Neural cell (in vitro differentiated cells): ENCODE measurements around the gene SCFD1. TPM values are rescaled to one million over a fixed set of nuclear protein-coding genes. Genes with fewer than 3 reads are reported as not detected.
"Not testable (repeated sequence)": the region's sequence is repeated elsewhere in the genome, so short reads cannot be mapped to it uniquely, and the experiment has no call there.

Experiments
- H2AFZ ChIP-seq: fragments of 200-600, 300-800 bp; sonication (generic), shearing (Covaris generic); 2 replicates; pipeline ENCODE4 v1.6.0; 2014; ENCODE audit warnings: low read depth, mild to moderate bottlenecking, antibody characterized with exemption, low read length, moderate library complexity
- H3F3A ChIP-seq: fragments of 200-600 bp; shearing (Covaris generic); 2 replicates; pipeline ENCODE4 v1.6.1; 2016; ENCODE audit warnings: mild to moderate bottlenecking, moderate library complexity, mixed read lengths, antibody characterized with exemption, low read length; ENCODE audit not compliant: insufficient read depth, poor library complexity, severe bottlenecking
- H3K27ac ChIP-seq: fragments of 200-600, 300-800 bp; sonication (generic), shearing (Covaris generic); 2 replicates; pipeline ENCODE4 v1.5.1; 2014; ENCODE audit warnings: mild to moderate bottlenecking, low read length, moderate library complexity
- H3K27me3 ChIP-seq: fragments of 300-800, 200-600 bp; sonication (generic), shearing (Covaris generic); 2 replicates; pipeline ENCODE4 v1.6.0; 2014; ENCODE audit warnings: mild to moderate bottlenecking, low read depth, low read length, moderate library complexity; ENCODE audit not compliant: insufficient read depth
- H3K36me3 ChIP-seq: fragments of 300-800, 200-600 bp; sonication (generic), shearing (Covaris generic); 2 replicates; pipeline ENCODE4 v1.5.1; 2014; ENCODE audit warnings: mild to moderate bottlenecking, antibody characterized with exemption, low read length, moderate library complexity; ENCODE audit not compliant: insufficient read depth
- H3K4me2 ChIP-seq: fragments of 300-800, 200-600 bp; sonication (generic), shearing (Covaris generic); 2 replicates; pipeline ENCODE4 v1.6.0; 2014; ENCODE audit warnings: mild to moderate bottlenecking, low read length
- H3K4me3 ChIP-seq: fragments of 300-800, 200-600 bp; sonication (generic), shearing (Covaris generic); 2 replicates; pipeline ENCODE4 v1.5.1; 2014; ENCODE audit warnings: mild to moderate bottlenecking, low read length, moderate library complexity
- H3K79me2 ChIP-seq: fragments of 200-600 bp; shearing (Covaris generic); replicated peaks from 2 replicates; pipeline ENCODE4 v1.6.0; 2014; ENCODE audit warnings: mild to moderate bottlenecking, low read length, moderate library complexity; ENCODE audit not compliant: insufficient read depth
- H3K9ac ChIP-seq: fragments of 300-800, 200-600 bp; sonication (generic), shearing (Covaris generic); 2 replicates; pipeline ENCODE4 v1.6.1; 2016; ENCODE audit warnings: mild to moderate bottlenecking, low read length, mixed read lengths
- H3K9me2 ChIP-seq: fragments of 200-600 bp; shearing (Covaris generic); 2 replicates; pipeline ENCODE4 v1.6.1; 2016; ENCODE audit warnings: mild to moderate bottlenecking, low read length, mixed read lengths; ENCODE audit not compliant: insufficient read depth
- H3K9me3 ChIP-seq: fragments of 200-600, 300-800 bp; sonication (generic), shearing (Covaris generic); 2 replicates; pipeline ENCODE4 v1.6.1; 2016; ENCODE audit warnings: mild to moderate bottlenecking, mixed run types, low read length, moderate library complexity, mixed read lengths
- H4K20me1 ChIP-seq: fragments of 200-600 bp; shearing (Covaris generic); 2 replicates; pipeline ENCODE4 v1.6.1; 2016; ENCODE audit warnings: mild to moderate bottlenecking, mixed run types; ENCODE audit not compliant: insufficient read depth
- EZH2 ChIP-seq: fragments of 200-600, 300-800 bp; shearing (Covaris generic), sonication (generic); IDR thresholded peaks from 2 replicates; pipeline ENCODE4 v1.6.1; 2014; ENCODE audit warnings: antibody characterized with exemption, low read length, borderline replicate concordance, mild to moderate bottlenecking; ENCODE audit not compliant: insufficient read depth, poor library complexity, severe bottlenecking
- POLR2AphosphoS5 ChIP-seq: IDR thresholded peaks from 2 replicates; pipeline ENCODE4 v1.6.1; 2012
- RAD21 ChIP-seq: fragments of 450-650 bp; conservative IDR thresholded peaks from 2 replicates; pipeline ENCODE4 v1.6.1; 2014; ENCODE audit warnings: antibody characterized with exemption, mild to moderate bottlenecking, moderate library complexity
- SMC3 ChIP-seq: fragments of 450-650 bp; conservative IDR thresholded peaks from 2 replicates; pipeline ENCODE4 v1.6.1; 2014; ENCODE audit warnings: antibody characterized with exemption, mild to moderate bottlenecking, moderate library complexity; ENCODE audit not compliant: poor library complexity
- TAF1 ChIP-seq: IDR thresholded peaks from 2 replicates; pipeline ENCODE4 v1.6.1; 2012; ENCODE audit warnings: low read depth
- polyA plus RNA-seq: library from polyadenylated mRNA; depleted of rRNA; stranded (reverse); fragments of >200 nt; gene quantifications from 2 replicates; pipeline ENCODE4 v1.2.3, GENCODE V29; 2014
- TF ChIP-seq, protein P1 (sequence below): fragments of 450-650 bp; IDR thresholded peaks from 2 replicates; pipeline ENCODE4 v1.5.1; 2014; ENCODE audit warnings: antibody characterized with exemption, mild to moderate bottlenecking, moderate library complexity; ENCODE audit not compliant: poor library complexity, severe bottlenecking
- TF ChIP-seq, protein P2 (sequence below): IDR thresholded peaks from 2 replicates; pipeline ENCODE4 v1.6.1; 2012; ENCODE audit warnings: borderline replicate concordance

SCFD1 gene
- polyA plus RNA-seq, 1 donor from 2014 or later, result 99.4 TPM

DNA sequence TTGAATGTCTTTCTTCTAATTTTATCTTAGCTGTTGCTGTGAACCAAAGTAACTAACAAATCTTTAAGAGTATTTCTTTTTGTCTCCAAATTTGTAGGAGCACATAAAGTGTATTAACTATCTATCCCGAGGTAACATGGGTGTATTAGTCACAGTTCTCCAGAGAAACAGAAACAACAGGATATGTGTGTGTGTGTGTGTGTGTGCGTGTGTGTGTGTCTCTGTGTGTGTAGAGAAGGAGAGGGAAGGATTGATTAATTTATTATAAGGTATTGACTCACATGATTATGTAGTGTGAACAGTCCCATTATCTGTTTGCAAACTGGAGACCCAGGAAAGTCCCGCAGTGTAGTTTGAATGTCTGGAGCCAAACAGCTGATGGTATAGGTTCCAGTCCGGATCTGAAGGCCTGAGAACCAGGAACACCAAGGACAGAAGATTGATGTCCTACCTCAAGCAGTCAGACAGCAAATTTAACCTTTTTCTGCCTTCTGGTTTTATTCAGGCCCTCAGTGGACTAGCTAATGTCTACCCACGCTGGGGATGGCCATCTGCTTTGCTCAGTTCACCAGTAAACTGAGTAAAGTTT lies 48.8 kb upstream of the SCFD1 start:
- H3K79me2 ChIP-seq, result peaks cover 72% of the 10 kb centered on the region
- no peak overlapping the region for H2AFZ ChIP-seq
- H3K9me2 ChIP-seq, result no peaks in the 10 kb centered on the region
- no peak overlapping the region for H3K4me2 ChIP-seq
- no peak for TF ChIP-seq EZH2
- TF ChIP-seq, protein P1, sequence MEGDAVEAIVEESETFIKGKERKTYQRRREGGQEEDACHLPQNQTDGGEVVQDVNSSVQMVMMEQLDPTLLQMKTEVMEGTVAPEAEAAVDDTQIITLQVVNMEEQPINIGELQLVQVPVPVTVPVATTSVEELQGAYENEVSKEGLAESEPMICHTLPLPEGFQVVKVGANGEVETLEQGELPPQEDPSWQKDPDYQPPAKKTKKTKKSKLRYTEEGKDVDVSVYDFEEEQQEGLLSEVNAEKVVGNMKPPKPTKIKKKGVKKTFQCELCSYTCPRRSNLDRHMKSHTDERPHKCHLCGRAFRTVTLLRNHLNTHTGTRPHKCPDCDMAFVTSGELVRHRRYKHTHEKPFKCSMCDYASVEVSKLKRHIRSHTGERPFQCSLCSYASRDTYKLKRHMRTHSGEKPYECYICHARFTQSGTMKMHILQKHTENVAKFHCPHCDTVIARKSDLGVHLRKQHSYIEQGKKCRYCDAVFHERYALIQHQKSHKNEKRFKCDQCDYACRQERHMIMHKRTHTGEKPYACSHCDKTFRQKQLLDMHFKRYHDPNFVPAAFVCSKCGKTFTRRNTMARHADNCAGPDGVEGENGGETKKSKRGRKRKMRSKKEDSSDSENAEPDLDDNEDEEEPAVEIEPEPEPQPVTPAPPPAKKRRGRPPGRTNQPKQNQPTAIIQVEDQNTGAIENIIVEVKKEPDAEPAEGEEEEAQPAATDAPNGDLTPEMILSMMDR, result no peak
- H3K9ac ChIP-seq, result no peak overlapping the region
- no peaks in the 10 kb centered on the region for H3K27me3 ChIP-seq
- H3K9me3 ChIP-seq, result no peaks in the 10 kb centered on the region
- no peak overlapping the region for H3K27ac ChIP-seq
- no peaks in the 10 kb centered on the region for H3K36me3 ChIP-seq
- no peak overlapping the region for H3K4me3 ChIP-seq
- H4K20me1 ChIP-seq, result no peaks in the 10 kb centered on the region
- no peaks in the 10 kb centered on the region for H3F3A ChIP-seq

DNA sequence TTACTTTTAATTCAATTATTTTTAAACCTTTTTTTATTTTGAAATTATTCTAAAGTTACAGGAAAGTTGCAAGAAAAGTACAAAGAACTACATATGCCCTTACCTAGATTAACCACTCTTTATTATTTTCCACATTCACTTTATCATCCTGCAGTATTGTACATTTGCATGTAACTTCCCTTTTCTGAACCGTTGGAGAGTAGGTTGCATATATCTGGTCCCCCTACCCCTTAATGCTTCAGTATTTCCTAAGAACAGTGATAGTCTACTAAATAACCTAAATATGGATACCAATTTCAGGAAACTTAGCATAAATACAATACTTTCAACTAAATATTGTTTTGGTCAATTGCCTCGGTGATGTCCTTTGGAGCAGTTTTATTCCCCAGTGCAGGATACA lies 48.2 kb upstream of the SCFD1 start:
- TF ChIP-seq EZH2, result no peak
- TF ChIP-seq, protein P1, result no peak
- TF ChIP-seq RAD21, result no peak
- no peak for TF ChIP-seq SMC3
- TF ChIP-seq POLR2AphosphoS5, result no peak
- TF ChIP-seq, protein P2, sequence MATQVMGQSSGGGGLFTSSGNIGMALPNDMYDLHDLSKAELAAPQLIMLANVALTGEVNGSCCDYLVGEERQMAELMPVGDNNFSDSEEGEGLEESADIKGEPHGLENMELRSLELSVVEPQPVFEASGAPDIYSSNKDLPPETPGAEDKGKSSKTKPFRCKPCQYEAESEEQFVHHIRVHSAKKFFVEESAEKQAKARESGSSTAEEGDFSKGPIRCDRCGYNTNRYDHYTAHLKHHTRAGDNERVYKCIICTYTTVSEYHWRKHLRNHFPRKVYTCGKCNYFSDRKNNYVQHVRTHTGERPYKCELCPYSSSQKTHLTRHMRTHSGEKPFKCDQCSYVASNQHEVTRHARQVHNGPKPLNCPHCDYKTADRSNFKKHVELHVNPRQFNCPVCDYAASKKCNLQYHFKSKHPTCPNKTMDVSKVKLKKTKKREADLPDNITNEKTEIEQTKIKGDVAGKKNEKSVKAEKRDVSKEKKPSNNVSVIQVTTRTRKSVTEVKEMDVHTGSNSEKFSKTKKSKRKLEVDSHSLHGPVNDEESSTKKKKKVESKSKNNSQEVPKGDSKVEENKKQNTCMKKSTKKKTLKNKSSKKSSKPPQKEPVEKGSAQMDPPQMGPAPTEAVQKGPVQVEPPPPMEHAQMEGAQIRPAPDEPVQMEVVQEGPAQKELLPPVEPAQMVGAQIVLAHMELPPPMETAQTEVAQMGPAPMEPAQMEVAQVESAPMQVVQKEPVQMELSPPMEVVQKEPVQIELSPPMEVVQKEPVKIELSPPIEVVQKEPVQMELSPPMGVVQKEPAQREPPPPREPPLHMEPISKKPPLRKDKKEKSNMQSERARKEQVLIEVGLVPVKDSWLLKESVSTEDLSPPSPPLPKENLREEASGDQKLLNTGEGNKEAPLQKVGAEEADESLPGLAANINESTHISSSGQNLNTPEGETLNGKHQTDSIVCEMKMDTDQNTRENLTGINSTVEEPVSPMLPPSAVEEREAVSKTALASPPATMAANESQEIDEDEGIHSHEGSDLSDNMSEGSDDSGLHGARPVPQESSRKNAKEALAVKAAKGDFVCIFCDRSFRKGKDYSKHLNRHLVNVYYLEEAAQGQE, result no peak
- TF ChIP-seq TAF1, result no peak
- no peaks in the 10 kb centered on the region for H3K27me3 ChIP-seq
- no peaks in the 10 kb centered on the region for H3K9me2 ChIP-seq
- H4K20me1 ChIP-seq, result no peaks in the 10 kb centered on the region
- H3F3A ChIP-seq, result no peaks in the 10 kb centered on the region
- H3K4me3 ChIP-seq, result no peak overlapping the region
- no peak overlapping the region for H3K27ac ChIP-seq
- no peak overlapping the region for H2AFZ ChIP-seq
- peaks cover 72% of the 10 kb centered on the region for H3K79me2 ChIP-seq
- H3K9ac ChIP-seq, result no peak overlapping the region
- H3K9me3 ChIP-seq, result no peaks in the 10 kb centered on the region
- H3K4me2 ChIP-seq, result no peak overlapping the region
- no peaks in the 10 kb centered on the region for H3K36me3 ChIP-seq

DNA sequence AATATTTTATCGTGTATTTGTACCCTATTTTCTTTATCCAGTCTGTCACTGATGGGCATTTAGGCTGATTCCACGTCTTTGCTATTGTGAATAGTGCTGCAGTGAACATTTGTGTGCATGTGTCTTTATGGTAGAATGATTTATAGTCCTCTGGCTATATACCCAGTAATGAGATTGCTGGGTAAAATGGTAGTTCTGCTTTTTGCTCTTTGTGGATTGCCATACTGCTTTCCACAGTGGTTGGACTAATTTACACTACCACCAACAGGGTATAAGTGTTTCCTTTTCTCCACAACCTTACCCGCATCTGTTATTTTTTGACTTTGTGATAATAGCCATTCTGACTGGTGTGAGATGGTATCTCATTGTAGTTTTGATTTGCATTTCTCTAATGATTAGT lies 47.3 kb upstream of the SCFD1 start:
- not testable (repeated sequence) for H2AFZ ChIP-seq, H3K9me2 ChIP-seq, H3K9ac ChIP-seq, H3K27me3 ChIP-seq, H3K4me3 ChIP-seq, H3K4me2 ChIP-seq, H3F3A ChIP-seq, H3K27ac ChIP-seq, H3K9me3 ChIP-seq, H4K20me1 ChIP-seq, H3K36me3 ChIP-seq
- H3K79me2 ChIP-seq, result peaks cover 72% of the 10 kb centered on the region

DNA sequence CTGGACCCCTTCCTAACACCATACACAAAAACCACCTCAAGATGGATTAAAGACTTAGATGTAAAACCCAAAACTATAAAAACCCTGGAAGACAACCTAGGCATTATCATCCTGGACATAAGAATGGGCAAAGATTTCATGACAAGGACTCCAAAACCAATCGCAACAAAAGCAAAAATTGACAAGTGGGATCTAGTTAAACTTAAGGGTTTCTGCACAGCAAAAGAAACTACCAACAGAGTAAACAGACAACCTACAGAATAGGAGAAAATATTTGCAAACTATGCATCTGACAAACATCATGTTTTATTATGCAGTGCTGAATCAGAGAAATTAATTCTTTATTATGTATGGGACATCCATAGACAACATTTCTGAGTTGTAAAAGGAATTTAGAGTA lies 45.8 kb upstream of the SCFD1 start:
- not testable (repeated sequence) for H2AFZ ChIP-seq, H3K9me2 ChIP-seq, H3F3A ChIP-seq, H3K27me3 ChIP-seq, H3K36me3 ChIP-seq, H3K27ac ChIP-seq, H3K9me3 ChIP-seq, H3K9ac ChIP-seq, H3K4me3 ChIP-seq, H3K4me2 ChIP-seq, H4K20me1 ChIP-seq
- peaks cover 69% of the 10 kb centered on the region for H3K79me2 ChIP-seq
